Calu3 (cell line): ENCODE measurements around the gene TRIM45. TPM values are rescaled to one million over a fixed set of nuclear protein-coding genes. Genes with fewer than 3 reads are reported as not detected.
A peak's percentile ranks its signal among the peaks of the same experiment; 100 is the strongest.

Experiments used
- BruUV-seq: library from RNA; stranded (reverse); fragments of 400-500 nt; replicated peaks from 2 replicates; lab custom pipeline; 2021; lab: Mats Ljungman, UMichigan
- CTCF ChIA-PET: fragments of 300-600 bp; sonication (Branson Sonifier 250); formaldehyde crosslinking; loops from one replicate; lab custom pipeline; 2022; ENCODE audit warnings: antibody characterized with exemption; lab: Charles Lee
- DNase-seq: peaks from one replicate; pipeline ENCODE4 v3.0.0; 2022
- H3K27ac Mint-ChIP-seq: one replicate; pipeline ENCODE4 v1.8.0; 2022; ENCODE audit warnings: mixed read lengths; ENCODE audit not compliant: unreplicated experiment
- H3K27me3 Mint-ChIP-seq: one replicate; pipeline ENCODE4 v1.8.0; 2022; ENCODE audit warnings: mixed read lengths; ENCODE audit not compliant: unreplicated experiment
- H3K36me3 Mint-ChIP-seq: one replicate; pipeline ENCODE4 v1.8.0; 2022; ENCODE audit warnings: mild to moderate bottlenecking, moderate library complexity, mixed read lengths; ENCODE audit not compliant: insufficient read depth, unreplicated experiment
- H3K4me1 Mint-ChIP-seq: one replicate; pipeline ENCODE4 v1.8.0; 2022; ENCODE audit warnings: mild to moderate bottlenecking, low read depth, mixed read lengths; ENCODE audit not compliant: unreplicated experiment
- H3K4me3 Mint-ChIP-seq: one replicate; pipeline ENCODE4 v1.8.0; 2022; ENCODE audit warnings: mild to moderate bottlenecking, low read depth, moderate library complexity, mixed read lengths; ENCODE audit not compliant: unreplicated experiment
- H3K9me3 Mint-ChIP-seq: one replicate; pipeline ENCODE4 v1.8.0; 2022; ENCODE audit warnings: low read depth, mixed read lengths; ENCODE audit not compliant: unreplicated experiment
- CTCF ChIP-seq: fragments of 200-600 bp; IDR thresholded peaks from one replicate; pipeline ENCODE4 v1.8.0; 2022; ENCODE audit warnings: antibody characterized with exemption; ENCODE audit not compliant: unreplicated experiment
- intact Hi-C: fragments of 100-400 bp; cut with micrococcal nuclease; formaldehyde crosslinking; loops from one replicate; pipeline ENCODE4 v1.10.0; 2022; ENCODE audit not compliant: unreplicated experiment
- total RNA-seq: library from RNA; stranded (reverse); gene quantifications from 2 replicates; pipeline ENCODE4 v1.2.3, GENCODE V29; 2022

Gene TRIM45
- total RNA-seq, 1 experiment from 2014 or later: 4.3 TPM

- DNase-seq: no peak
- Mint-ChIP-seq H3K4me3 (no peak overlapping the region), H3K9me3 (no peaks in the 10 kb centered on the region), H3K4me1 (peaks cover 11% of the 10 kb centered on the region), H3K27ac (no peak overlapping the region), H3K27me3 (no peaks in the 10 kb centered on the region), H3K36me3 (no peaks in the 10 kb centered on the region)
- CTCF ChIA-PET: no interaction called here
- no peak for TF ChIP-seq CTCF
- intact Hi-C loops: no loop called here
- no TSS peak for BruUV-seq
These were observed 9.0 kb upstream of the TRIM45 start for GRCh38 chr1:117130526-117130925.

- no peak overlapping the region for H3K4me3 Mint-ChIP-seq
- H3K4me1 Mint-ChIP-seq: peaks cover 11% of the 10 kb centered on the region
- intact Hi-C loops: loop anchor here (2.0 kb wide), 1 partner anchor 156 kb away; no protein-coding TSS in a partner anchor
- no TSS peak for BruUV-seq
- no peaks in the 10 kb centered on the region for H3K9me3 Mint-ChIP-seq
- no peak overlapping the region for H3K27ac Mint-ChIP-seq
- H3K36me3 Mint-ChIP-seq: no peaks in the 10 kb centered on the region
- TF ChIP-seq CTCF: peak; percentile 19
- no peaks in the 10 kb centered on the region for H3K27me3 Mint-ChIP-seq
- CTCF ChIA-PET: interaction anchor here (0.6 to 2.1 kb wide), 8 partner anchors 11 to 158 kb away, joined by 3 to 15 read pairs (median 4); partner anchors contain the start of gene VTCN1
- DNase-seq: no peak
These were observed 7.0 kb upstream of the TRIM45 start for GRCh38 chr1:117128323-117129079.

GRCh38 chr1:117127795-117128194 is 6.2 kb upstream of the TRIM45 start:
- Mint-ChIP-seq H3K27me3 (no peaks in the 10 kb centered on the region), H3K27ac (no peak overlapping the region), H3K9me3 (no peaks in the 10 kb centered on the region), H3K36me3 (no peaks in the 10 kb centered on the region), H3K4me3 (no peak overlapping the region), H3K4me1 (peaks cover 14% of the 10 kb centered on the region)
- DNase-seq: no peak
- BruUV-seq: no TSS peak
- CTCF ChIA-PET: interaction anchor here (1.2 to 2.1 kb wide), 3 partner anchors 12 to 157 kb away, joined by 3 to 15 read pairs (median 4); no protein-coding TSS in a partner anchor
- no peak for TF ChIP-seq CTCF
- intact Hi-C loops: loop anchor here (2.0 kb wide), 1 partner anchor 157 kb away; no protein-coding TSS in a partner anchor

- H3K27ac Mint-ChIP-seq: no peak overlapping the region
- no TSS peak for BruUV-seq
- intact Hi-C loops: no loop called here
- no peak for TF ChIP-seq CTCF
- no peaks in the 10 kb centered on the region for H3K27me3 Mint-ChIP-seq
- no peak for DNase-seq
- no peaks in the 10 kb centered on the region for H3K9me3 Mint-ChIP-seq
- CTCF ChIA-PET: no interaction called here
- H3K4me3 Mint-ChIP-seq: no peak overlapping the region
- H3K36me3 Mint-ChIP-seq: peaks cover 15% of the 10 kb centered on the region
- peaks cover 29% of the 10 kb centered on the region for H3K4me1 Mint-ChIP-seq
These were observed 3.1 kb upstream of the TRIM45 start for GRCh38 chr1:117124661-117125060.
